Stimulated activated naive CD8-positive, alpha-beta T cell treated with anti-CD3 and anti-CD28 coated beads, Interleukin-15, Interleukin-2, amounts not matched to agents 100 ng/mL and 50 ng/mL, for 24 hours (primary cell): ENCODE measurements around the gene SULT2B1.

ENCODE experiments used
- H3K27ac Mint-ChIP-seq: one replicate; pipeline ENCODE4 v1.8.0; 2021; ENCODE audit warnings: mild to moderate bottlenecking, mixed read lengths
- H3K27me3 Mint-ChIP-seq: one replicate; pipeline ENCODE4 v1.8.0; 2021; ENCODE audit warnings: mixed read lengths
- H3K36me3 Mint-ChIP-seq: one replicate; pipeline ENCODE4 v1.8.0; 2021; ENCODE audit warnings: low read depth, mixed read lengths
- H3K4me1 Mint-ChIP-seq: one replicate; pipeline ENCODE4 v1.8.0; 2021; ENCODE audit warnings: low read depth, mixed read lengths
- H3K4me3 Mint-ChIP-seq: one replicate; pipeline ENCODE4 v1.8.0; 2021; ENCODE audit warnings: mild to moderate bottlenecking, mixed read lengths
- H3K9me3 Mint-ChIP-seq: one replicate; pipeline ENCODE4 v1.8.0; 2021; ENCODE audit warnings: mixed read lengths

SULT2B1 gene

GRCh38 chr19:48551437-48552302, at the start of gene SULT2B1:
SULT2B1 (plus strand) TSS chr19:48552172; CDS start chr19:48552253, 81 bp downstream.
- Mint-ChIP-seq H3K27me3 (peaks cover 8% of the 10 kb centered on the region), H3K36me3 (no peaks in the 10 kb centered on the region), H3K4me1 (no peaks in the 10 kb centered on the region)

GRCh38 chr19:48502350-48503018, 49.5 kb upstream of the SULT2B1 start:
- no peaks in the 10 kb centered on the region for H3K9me3 Mint-ChIP-seq
- no peak overlapping the region for H3K27ac Mint-ChIP-seq
- no peaks in the 10 kb centered on the region for H3K36me3 Mint-ChIP-seq
- H3K4me3 Mint-ChIP-seq = no peak overlapping the region
- H3K27me3 Mint-ChIP-seq = peaks cover 3% of the 10 kb centered on the region
- peaks cover 5% of the 10 kb centered on the region for H3K4me1 Mint-ChIP-seq

More at GRCh38 chr19:48551437-48552302, at the start of gene SULT2B1:
- Mint-ChIP-seq H3K27ac (no peak within 1 kb of the TSS), H3K4me3 (no peak within 1 kb of the TSS), H3K9me3 (no peaks in the 10 kb centered on the region)

- Mint-ChIP-seq H3K4me3 (no peak overlapping the region), H3K27me3 (no peaks in the 10 kb centered on the region), H3K36me3 (no peaks in the 10 kb centered on the region), H3K27ac (no peak overlapping the region), H3K9me3 (no peaks in the 10 kb centered on the region), H3K4me1 (peaks cover 11% of the 10 kb centered on the region)
Measured at GRCh38 chr19:48506138-48506733, 45.7 kb upstream of the SULT2B1 start.

- Mint-ChIP-seq H3K27me3 (no peaks in the 10 kb centered on the region), H3K4me1 (peaks cover 6% of the 10 kb centered on the region), H3K36me3 (no peaks in the 10 kb centered on the region), H3K4me3 (no peak overlapping the region), H3K9me3 (no peaks in the 10 kb centered on the region), H3K27ac (peak overlapping the region; percentile 36)
Measured at GRCh38 chr19:48507911-48508439, 44.0 kb upstream of the SULT2B1 start.

GRCh38 chr19:48508729-48509411, 43.1 kb upstream of the SULT2B1 start:
- H3K9me3 Mint-ChIP-seq = no peaks in the 10 kb centered on the region
- H3K27me3 Mint-ChIP-seq = no peaks in the 10 kb centered on the region
- H3K4me1 Mint-ChIP-seq = peaks cover 9% of the 10 kb centered on the region
- H3K27ac Mint-ChIP-seq = no peak overlapping the region
- H3K4me3 Mint-ChIP-seq = no peak overlapping the region
- no peaks in the 10 kb centered on the region for H3K36me3 Mint-ChIP-seq

- no peak overlapping the region for H3K4me3 Mint-ChIP-seq
- H3K9me3 Mint-ChIP-seq = no peaks in the 10 kb centered on the region
- no peaks in the 10 kb centered on the region for H3K27me3 Mint-ChIP-seq
- H3K27ac Mint-ChIP-seq = no peak overlapping the region
- H3K4me1 Mint-ChIP-seq = peaks cover 16% of the 10 kb centered on the region
- no peaks in the 10 kb centered on the region for H3K36me3 Mint-ChIP-seq
Measured at GRCh38 chr19:48509467-48510194, 42.3 kb upstream of the SULT2B1 start.

GRCh38 chr19:48510421-48511268, 41.3 kb upstream of the SULT2B1 start:
- Mint-ChIP-seq H3K27me3 (no peaks in the 10 kb centered on the region), H3K36me3 (no peaks in the 10 kb centered on the region), H3K27ac (no peak overlapping the region), H3K4me1 (peaks cover 16% of the 10 kb centered on the region), H3K9me3 (no peaks in the 10 kb centered on the region), H3K4me3 (peak overlapping the region; percentile 73)

GRCh38 chr19:48511321-48511731, 40.6 kb upstream of the SULT2B1 start:
- no peaks in the 10 kb centered on the region for H3K9me3 Mint-ChIP-seq
- H3K27me3 Mint-ChIP-seq = no peaks in the 10 kb centered on the region
- H3K36me3 Mint-ChIP-seq = no peaks in the 10 kb centered on the region
- H3K27ac Mint-ChIP-seq = no peak overlapping the region
- H3K4me3 Mint-ChIP-seq = peak overlapping the region; percentile 73
- H3K4me1 Mint-ChIP-seq = peaks cover 16% of the 10 kb centered on the region

- no peak within 1 kb of the TSS for H3K27ac Mint-ChIP-seq
- H3K36me3 Mint-ChIP-seq = no peaks in the 10 kb centered on the region
- H3K9me3 Mint-ChIP-seq = no peaks in the 10 kb centered on the region
- H3K27me3 Mint-ChIP-seq = no peaks in the 10 kb centered on the region
- peak within 1 kb of the TSS; percentile 73 for H3K4me3 Mint-ChIP-seq
- H3K4me1 Mint-ChIP-seq = peaks cover 16% of the 10 kb centered on the region
Measured at GRCh38 chr19:48511800-48512503, 40.0 kb upstream of the SULT2B1 start, which contains the start of gene LMTK3. LMTK3 (minus strand) TSS chr19:48511835; CDS start chr19:48511576, 259 bp downstream.

- Mint-ChIP-seq H3K27me3 (no peaks in the 10 kb centered on the region), H3K4me3 (no peak overlapping the region), H3K27ac (no peak overlapping the region), H3K4me1 (peaks cover 16% of the 10 kb centered on the region), H3K36me3 (no peaks in the 10 kb centered on the region), H3K9me3 (no peaks in the 10 kb centered on the region)
Measured at GRCh38 chr19:48512504-48513288, 39.3 kb upstream of the SULT2B1 start.

- Mint-ChIP-seq H3K27me3 (no peaks in the 10 kb centered on the region), H3K36me3 (no peaks in the 10 kb centered on the region), H3K4me3 (no peak overlapping the region), H3K27ac (peak overlapping the region; percentile 62), H3K4me1 (peaks cover 16% of the 10 kb centered on the region), H3K9me3 (no peaks in the 10 kb centered on the region)
Measured at GRCh38 chr19:48513289-48514122, 38.5 kb upstream of the SULT2B1 start.

- no peaks in the 10 kb centered on the region for H3K9me3 Mint-ChIP-seq
- peak overlapping the region; percentile 62 for H3K27ac Mint-ChIP-seq
- no peaks in the 10 kb centered on the region for H3K36me3 Mint-ChIP-seq
- H3K27me3 Mint-ChIP-seq = no peaks in the 10 kb centered on the region
- H3K4me1 Mint-ChIP-seq = peaks cover 16% of the 10 kb centered on the region
- H3K4me3 Mint-ChIP-seq = no peak overlapping the region
Measured at GRCh38 chr19:48514123-48514458, 37.9 kb upstream of the SULT2B1 start.
